Activated CD4-positive, alpha-beta T cell treated with anti-CD3 and anti-CD28 coated beads, Interleukin-2, amount 50 U/mL, for 48 hours (primary cell): ENCODE measurements around the gene SASS6.

Experiments
- DNase-seq, 2 experiments: peaks; one replicate each; pipeline ENCODE4 v3.0.0-alpha.2; 2020

The SASS6 gene, protein sequence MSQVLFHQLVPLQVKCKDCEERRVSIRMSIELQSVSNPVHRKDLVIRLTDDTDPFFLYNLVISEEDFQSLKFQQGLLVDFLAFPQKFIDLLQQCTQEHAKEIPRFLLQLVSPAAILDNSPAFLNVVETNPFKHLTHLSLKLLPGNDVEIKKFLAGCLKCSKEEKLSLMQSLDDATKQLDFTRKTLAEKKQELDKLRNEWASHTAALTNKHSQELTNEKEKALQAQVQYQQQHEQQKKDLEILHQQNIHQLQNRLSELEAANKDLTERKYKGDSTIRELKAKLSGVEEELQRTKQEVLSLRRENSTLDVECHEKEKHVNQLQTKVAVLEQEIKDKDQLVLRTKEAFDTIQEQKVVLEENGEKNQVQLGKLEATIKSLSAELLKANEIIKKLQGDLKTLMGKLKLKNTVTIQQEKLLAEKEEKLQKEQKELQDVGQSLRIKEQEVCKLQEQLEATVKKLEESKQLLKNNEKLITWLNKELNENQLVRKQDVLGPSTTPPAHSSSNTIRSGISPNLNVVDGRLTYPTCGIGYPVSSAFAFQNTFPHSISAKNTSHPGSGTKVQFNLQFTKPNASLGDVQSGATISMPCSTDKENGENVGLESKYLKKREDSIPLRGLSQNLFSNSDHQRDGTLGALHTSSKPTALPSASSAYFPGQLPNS

GRCh38 chr1:100132566-100133477 is at the start of gene SASS6, which contains the start of gene TRMT13:
TSS of gene SASS6 (minus strand) at chr1:100132930. CDS start at chr1:100132814, 116 bp downstream.
TSS of gene TRMT13 (plus strand) at chr1:100133163. CDS start at chr1:100133169, 6 bp downstream.
- DNase-seq: peak; percentile 92 to 95

DNA sequence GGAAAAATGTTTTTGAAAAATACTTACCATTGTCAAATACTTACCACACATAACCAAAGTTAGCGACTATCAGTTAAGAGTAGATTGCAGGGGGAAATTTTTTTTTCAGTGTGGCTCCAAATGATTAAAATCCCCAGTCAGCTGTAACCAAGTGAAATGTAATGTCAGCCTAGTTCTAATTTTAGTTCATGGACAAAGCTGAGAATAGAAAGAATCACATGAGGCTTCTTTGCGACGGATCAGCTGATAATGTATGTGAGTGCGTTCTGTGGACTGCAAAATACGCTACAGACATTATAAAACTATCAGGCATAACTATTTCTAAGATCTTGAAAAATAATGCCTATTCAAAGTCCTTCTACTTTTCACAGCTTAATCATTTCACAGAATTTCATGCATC is 45.4 kb upstream of the SASS6 start, which contains the start of gene LRRC39:
LRRC39 (minus strand) TSS at position 166 of the 400 bp plus-strand sequence. CDS start 9,740 bp downstream, outside the sequence.
- DNase-seq: no peak

DNA sequence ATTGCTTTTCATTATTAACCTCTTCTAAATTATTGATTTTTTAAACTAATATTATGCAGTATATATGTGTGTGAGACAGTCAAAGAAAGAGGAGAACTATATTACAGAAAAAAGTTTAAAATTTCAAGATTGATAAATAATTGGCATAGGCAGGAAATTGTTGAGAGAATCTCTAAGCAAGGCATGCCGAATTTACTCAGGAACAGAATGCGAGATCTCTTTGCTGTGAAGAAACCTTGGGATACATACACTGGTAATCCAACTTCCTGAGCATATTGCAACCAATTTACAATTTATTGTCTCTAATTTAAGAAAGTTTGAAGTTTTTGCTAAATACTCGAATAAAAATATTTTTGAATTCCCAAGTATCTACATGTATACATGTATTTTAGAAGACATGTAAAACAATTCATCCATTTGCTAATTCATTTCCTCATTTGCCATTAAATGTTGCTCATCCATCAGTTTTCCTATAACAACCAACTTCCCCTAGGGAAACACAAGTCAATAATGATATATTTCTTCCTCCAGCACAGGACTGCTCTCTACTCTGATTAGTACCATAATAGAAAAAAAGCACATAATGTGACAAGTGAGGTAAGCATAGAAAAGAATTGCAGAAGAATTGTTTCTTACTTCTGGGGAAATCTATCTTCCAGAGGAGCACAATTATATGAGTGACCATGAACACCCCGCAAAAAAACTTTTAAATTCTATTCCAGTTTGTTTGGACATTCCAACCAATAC is 44.7 kb upstream of the SASS6 start:
- DNase-seq: no peak

DNA sequence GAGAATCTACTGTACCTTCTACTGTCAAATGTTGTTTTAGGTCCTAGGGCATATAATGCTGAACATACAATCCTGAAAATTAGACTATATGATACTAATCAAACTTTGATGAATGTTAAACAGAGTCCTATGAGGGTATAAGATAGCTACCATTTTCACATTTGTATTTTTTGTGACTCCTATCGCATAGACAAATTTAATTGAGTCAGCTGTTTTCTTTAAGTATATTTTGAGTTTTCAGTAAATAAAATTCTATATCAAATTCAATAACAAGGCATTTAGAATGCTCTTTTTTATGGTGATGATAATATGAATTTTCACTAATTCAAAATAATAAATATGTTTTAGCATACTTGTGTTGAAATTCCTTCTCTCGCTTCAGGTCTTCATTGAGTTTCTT is 35.3 kb upstream of the SASS6 start:
- DNase-seq: no peak

DNA sequence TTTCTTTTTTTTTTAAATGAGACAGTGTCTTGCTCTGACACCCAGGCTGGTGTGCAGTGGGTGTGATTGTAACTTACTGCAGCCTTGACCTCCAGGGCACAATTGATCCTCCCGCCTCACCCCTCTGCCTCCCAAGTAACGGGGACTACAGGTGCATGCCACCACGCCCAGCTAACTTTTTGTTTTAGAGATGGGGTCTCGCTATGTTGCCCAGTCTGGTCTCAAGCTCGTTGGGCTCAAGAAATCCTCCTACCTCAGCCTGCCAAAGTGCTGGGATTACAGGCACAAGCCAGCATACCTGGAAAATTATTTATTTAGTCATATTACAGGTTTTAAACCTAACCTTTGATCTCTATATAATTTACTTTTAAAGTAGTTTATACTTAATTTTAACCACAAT is 32.0 kb upstream of the SASS6 start:
- no peak for DNase-seq

DNA sequence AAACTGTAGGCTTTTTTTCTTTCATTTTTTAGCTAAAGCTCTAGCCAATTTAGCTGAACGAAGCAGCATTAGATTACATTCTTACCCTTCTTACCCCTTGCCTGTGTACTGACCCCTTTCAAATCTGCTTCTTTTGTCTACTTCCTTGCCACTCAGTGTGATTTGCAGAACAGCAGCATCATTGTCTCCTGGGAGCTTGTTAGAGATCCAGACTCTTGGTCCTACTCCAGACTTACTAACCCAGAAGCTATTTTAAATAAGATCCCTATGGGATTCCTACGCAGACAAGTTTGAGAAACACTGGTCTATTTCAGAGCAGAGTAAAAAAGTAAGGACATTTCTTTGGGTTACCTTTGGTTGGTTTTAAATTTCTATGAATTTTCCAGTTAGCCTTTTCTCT is 31.5 kb upstream of the SASS6 start:
- no peak for DNase-seq

GRCh38 chr1:100162881-100163280 is 30.2 kb upstream of the SASS6 start:
- DNase-seq: no peak

DNA sequence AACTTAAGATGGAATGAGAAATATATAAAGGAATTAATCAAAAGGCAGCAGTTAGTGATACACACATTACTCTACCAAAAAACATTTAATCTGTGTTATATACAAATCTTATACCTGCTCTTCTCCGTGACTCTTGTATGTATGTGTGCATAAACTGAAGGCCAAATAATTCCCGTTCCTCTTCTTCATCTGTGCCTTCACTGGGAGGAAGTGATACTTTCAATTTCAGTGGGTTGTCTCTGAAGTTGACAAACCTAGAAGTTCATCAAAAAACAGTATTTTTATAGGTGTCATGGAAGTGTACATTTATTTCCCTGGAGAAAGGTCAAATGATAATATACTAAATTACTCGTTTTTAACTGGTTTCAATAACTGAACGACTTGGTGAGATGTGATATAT is 19.5 kb upstream of the SASS6 start:
- no peak for DNase-seq

DNA sequence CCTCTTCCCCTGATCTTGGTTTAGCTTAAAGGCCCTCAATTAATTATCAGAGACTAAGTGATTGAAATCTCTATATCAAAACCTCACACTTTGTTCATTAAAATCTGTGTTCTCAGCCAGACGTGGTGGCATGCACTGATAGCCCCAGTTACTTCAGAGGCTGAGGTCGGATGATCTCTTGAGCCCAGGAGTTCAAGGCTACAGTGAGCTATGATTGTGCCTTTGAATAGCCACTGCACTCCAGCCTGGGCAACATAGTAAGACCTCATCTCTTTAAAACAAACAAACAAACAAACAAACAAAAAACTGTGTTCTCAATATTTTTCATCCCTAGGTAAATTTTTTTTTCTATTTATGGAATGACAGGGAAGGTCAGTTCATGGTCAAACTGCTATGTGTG is 18.9 kb upstream of the SASS6 start:
- no peak for DNase-seq

DNA sequence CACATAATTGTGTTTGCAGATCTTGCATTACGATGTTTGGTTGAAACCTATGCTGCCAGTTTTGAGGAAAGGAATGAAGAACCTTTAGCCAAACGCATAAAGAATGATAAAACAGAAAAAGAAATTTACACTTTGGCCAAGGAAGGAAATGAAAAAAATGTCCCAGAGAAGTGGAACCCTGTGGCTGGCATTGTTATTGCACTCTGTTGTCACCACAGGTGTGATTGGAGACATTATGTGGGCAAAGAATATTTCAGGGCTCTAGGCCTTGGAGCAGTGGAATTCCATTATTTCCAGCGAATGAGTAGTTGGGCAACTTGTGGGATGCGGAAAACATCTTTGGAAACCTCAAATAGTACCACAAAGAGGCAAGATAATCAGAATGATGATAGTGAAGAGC is 15.1 kb upstream of the SASS6 start:
- DNase-seq: no peak

- DNase-seq: no peak
These were observed 14.2 kb upstream of the SASS6 start for GRCh38 chr1:100146958-100147357.

DNA sequence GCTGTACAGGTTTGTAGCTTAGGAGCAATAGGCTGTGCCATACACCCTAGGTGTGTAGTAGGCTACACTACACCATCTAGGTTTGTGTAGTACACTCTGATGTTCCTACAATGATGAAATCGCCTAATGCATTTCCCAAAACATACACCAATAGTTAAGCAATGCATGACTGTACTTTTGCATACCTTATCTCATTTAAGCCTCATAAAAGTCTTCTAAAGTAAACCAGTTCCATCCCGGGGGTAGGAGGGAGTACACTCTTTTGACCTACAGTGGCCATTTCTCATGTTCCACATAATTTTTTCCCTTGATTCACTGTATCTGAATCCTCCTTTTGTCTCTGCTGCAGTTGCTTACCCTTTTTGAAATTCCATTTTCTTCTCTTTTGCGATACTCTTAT is 12.4 kb upstream of the SASS6 start:
- no peak for DNase-seq

DNA sequence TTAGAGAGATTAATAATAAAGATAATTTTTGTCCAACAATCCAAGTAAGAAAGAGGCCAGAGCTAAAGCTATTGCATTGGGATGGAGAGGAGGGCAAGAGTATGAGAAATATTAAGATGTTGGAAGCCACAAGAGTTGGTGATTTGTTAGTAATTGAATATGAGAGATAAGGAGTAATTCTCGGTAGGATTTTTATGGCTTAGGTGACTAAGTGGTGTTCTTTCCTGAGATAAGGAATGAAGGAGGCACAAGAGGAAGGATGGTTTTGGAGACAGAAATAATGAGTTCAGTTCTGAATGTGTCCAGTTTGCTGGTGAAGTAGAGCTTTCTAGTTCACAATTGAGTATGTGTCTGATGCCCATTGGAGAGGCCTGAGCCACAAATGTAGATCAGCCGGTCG is 9.6 kb upstream of the SASS6 start:
- DNase-seq: no peak

- no peak for DNase-seq
These were observed 8.5 kb upstream of the SASS6 start for GRCh38 chr1:100141192-100141591.

- DNase-seq: no peak
These were observed 4.9 kb upstream of the SASS6 start for GRCh38 chr1:100137602-100138001.

DNA sequence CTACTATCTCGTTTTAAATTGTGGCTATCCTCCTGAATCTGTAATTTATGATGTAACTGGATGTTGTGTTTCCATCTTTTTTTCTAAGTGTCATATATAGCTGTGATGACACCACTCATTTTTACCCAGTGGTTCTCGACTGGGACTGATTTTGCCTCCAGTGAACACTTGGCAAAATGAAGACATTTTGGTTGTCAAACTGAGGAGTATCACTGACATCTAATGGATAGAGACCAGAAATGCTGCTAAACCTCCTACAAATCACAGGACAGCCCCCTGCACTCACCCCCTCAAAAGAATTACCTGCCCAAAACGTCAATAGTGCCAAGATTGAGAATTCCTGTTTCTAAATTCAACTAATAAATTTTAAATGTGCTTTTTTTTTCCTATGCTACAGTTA is 2.1 kb upstream of the SASS6 start:
- DNase-seq: no peak

DNA sequence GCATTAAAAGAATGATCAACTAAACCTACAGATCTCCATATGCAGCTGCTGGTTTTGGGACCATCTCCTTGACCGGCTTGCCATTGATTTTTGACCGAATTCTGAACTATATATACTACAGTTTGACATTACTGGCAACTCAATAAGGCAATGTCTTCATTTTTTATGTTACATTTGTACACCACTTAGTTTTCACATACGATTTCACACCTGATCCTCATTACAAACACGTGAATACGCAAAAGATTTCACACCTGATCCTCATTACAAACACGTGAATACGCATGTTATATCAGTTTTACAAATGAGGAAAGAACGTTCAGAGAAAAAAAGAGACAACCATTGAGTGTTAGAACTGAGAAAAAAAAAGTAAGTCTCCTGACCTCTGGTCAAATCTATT is 1.1 kb downstream of the SASS6 start:
- no peak for DNase-seq

DNA sequence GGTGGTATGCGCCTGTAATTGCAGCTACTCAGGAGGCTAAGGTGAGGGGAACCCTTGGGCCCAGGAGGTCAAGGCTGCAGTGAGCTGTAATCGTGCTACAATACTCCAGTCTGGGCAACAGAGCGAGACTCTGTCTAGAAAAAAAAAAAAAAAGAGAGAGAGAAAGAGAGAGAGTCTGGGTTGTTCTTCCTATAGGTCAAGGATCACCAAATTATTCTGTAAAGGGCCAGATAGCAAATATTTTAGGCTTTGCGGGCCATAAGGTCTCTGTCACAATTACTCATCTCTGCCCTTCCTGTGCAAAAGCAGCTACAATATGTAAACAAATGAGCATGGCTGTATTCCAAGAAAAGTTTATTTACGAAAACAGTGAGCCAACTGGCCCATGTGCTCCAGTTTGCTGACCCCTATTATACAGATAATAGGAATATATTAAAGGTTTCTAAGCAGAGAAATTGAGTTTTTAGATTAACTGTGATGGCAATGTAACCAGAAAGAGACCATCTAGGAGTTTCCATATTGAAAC is 2.1 kb downstream of the SASS6 start:
- no peak for DNase-seq

DNA sequence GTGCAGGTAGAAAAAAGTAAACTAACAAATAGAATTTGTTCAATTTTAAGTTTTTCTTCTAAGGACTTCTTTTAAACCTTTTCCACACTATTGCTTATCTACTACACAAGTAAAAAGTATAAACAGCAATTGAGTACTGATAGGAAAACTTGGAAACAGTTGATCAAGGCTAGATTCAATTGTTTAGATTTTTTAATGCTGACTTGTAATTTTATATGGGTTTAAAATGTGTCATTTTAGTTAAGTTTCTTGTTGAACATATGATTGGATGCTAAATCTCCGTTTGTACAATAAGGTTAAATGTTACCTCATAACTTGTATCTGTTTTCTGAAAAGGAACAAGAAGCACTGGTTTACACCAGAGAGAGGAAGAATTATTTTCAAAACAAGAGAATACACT is 5.5 kb downstream of the SASS6 start:
- no peak for DNase-seq

DNA sequence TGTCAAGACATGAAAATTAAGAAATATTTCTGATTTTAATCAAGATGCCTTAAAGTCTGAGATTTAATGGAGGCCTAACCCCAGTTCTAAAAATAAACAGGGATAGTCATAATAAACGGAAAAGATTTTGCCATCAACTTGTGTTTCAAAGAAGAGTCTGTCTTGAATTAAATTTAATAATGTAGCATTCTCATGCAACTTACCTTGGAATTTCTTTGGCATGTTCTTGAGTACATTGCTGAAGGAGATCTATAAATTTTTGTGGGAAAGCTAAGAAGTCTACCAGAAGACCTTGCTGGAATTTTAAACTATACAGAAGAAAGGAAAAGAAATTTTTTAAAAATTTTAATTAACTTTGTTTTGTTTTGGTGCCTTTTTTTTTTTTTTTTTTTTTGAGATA is 10.6 kb downstream of the SASS6 start:
- no peak for DNase-seq

GRCh38 chr1:100115524-100115923 is 17.2 kb downstream of the SASS6 start:
- no peak for DNase-seq

DNA sequence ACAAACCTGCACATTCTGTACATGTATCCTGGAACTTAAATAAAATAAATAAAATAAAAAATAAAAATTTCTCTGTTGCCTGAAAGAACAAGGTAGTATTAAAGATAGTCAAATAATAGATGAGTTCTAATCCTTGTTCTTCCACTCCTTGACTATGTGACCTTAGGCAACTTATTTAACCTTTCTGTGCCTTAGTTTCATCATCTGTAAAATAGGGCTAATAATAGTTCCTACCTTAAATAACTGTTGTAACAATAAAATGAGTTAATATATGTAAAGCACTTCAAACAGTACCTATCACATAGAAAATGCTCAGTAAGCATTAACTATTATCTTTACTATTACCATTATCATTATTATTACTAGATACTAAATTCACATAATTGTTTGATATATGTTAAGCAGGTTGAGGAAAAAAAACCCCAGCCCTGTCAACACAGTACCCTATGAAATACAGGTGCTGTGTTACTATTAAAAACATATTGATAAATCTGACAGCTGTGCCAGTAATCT is 23.1 kb downstream of the SASS6 start:
- no peak for DNase-seq
